GM18909 (cell line): Measurements from ENCODE around the gene LHFPL2.

Source experiments
- ATAC-seq: cut with Tn5 transposase; IDR thresholded peaks from one replicate; pipeline ENCODE4 v1.9.1; 2021; ENCODE audit warnings: mild to moderate bottlenecking; ENCODE audit not compliant: unreplicated experiment, poor library complexity

LHFPL2 gene

GRCh38 chr5:78600687-78601414, 47.7 kb downstream of the LHFPL2 start:
- ATAC-seq: no peak

- ATAC-seq: no peak
Measured at GRCh38 chr5:78598973-78599372, 49.6 kb downstream of the LHFPL2 start.

- no peak for ATAC-seq
Measured at GRCh38 chr5:78597974-78598371, 50.6 kb downstream of the LHFPL2 start.

- ATAC-seq: no peak
Measured at GRCh38 chr5:78597068-78597973, 51.3 kb downstream of the LHFPL2 start.

GRCh38 chr5:78595458-78595921, 53.1 kb downstream of the LHFPL2 start:
- no peak for ATAC-seq

GRCh38 chr5:78594610-78595457, 53.7 kb downstream of the LHFPL2 start:
- ATAC-seq: no peak

GRCh38 chr5:78594021-78594420, 54.6 kb downstream of the LHFPL2 start:
- ATAC-seq: no peak

GRCh38 chr5:78593465-78593864, 55.1 kb downstream of the LHFPL2 start:
- no peak for ATAC-seq

- ATAC-seq: no peak
Measured at GRCh38 chr5:78592735-78593386, 55.7 kb downstream of the LHFPL2 start.

- peak; percentile 87 for ATAC-seq
Measured at GRCh38 chr5:78591972-78592700, 56.4 kb downstream of the LHFPL2 start.

- ATAC-seq: no peak
Measured at GRCh38 chr5:78591138-78591612, 57.4 kb downstream of the LHFPL2 start.

GRCh38 chr5:78589923-78590322, 58.6 kb downstream of the LHFPL2 start:
- no peak for ATAC-seq

- ATAC-seq: no peak
Measured at GRCh38 chr5:78588507-78588906, 60.1 kb downstream of the LHFPL2 start.

GRCh38 chr5:78587775-78588291, 60.7 kb downstream of the LHFPL2 start:
- no peak for ATAC-seq

GRCh38 chr5:78587081-78587774, 61.3 kb downstream of the LHFPL2 start:
- no peak for ATAC-seq

- ATAC-seq: no peak
Measured at GRCh38 chr5:78586251-78586650, 62.3 kb downstream of the LHFPL2 start.

- ATAC-seq: no peak
Measured at GRCh38 chr5:78578015-78578414, 70.6 kb downstream of the LHFPL2 start.

GRCh38 chr5:78577071-78577807, 71.3 kb downstream of the LHFPL2 start:
- ATAC-seq: no peak
